Measurements from ENCODE around the gene LYPD5.

The LYPD5 gene, protein sequence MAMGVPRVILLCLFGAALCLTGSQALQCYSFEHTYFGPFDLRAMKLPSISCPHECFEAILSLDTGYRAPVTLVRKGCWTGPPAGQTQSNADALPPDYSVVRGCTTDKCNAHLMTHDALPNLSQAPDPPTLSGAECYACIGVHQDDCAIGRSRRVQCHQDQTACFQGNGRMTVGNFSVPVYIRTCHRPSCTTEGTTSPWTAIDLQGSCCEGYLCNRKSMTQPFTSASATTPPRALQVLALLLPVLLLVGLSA

DNA sequence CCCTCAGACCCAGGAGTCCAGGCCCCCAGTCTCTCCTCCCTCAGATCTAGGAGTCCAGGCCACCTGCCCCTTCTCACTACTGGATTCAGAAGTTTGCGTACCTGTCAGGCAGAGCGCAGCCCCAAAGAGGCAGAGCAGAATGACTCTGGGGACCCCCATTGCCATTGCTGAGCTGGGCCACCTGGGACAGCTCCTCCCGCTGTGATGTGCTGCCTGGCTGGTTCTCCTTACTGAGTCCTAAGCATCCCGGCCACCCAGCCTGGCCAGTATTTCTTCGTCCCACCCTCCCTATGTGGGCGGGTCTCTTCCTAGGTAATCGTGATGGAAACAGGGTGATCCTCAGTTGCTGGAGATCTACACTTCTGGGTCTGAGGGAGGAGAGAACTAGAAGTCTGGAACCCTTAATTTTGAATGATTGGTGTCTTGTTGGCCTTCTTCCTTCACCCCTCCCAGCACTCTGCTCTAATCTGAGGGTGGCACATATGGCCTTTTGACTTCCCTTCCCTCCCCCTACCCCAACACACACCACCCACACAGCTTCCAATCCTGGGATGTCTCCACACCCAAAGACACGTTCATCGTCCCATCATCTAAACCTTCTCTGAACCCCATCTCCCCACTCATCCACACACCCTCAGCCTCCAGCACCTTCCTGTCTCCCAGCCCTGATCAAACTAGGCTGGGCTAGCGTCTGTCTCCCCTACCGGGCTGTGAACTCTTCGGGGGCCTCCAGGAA is at the start of gene LYPD5:
Gene LYPD5, minus strand, starts transcription at position 232 of the 736 bp plus-strand sequence. Its CDS starts 67 bp downstream, at position 165.
- TF ChIP-seq, protein P1, sequence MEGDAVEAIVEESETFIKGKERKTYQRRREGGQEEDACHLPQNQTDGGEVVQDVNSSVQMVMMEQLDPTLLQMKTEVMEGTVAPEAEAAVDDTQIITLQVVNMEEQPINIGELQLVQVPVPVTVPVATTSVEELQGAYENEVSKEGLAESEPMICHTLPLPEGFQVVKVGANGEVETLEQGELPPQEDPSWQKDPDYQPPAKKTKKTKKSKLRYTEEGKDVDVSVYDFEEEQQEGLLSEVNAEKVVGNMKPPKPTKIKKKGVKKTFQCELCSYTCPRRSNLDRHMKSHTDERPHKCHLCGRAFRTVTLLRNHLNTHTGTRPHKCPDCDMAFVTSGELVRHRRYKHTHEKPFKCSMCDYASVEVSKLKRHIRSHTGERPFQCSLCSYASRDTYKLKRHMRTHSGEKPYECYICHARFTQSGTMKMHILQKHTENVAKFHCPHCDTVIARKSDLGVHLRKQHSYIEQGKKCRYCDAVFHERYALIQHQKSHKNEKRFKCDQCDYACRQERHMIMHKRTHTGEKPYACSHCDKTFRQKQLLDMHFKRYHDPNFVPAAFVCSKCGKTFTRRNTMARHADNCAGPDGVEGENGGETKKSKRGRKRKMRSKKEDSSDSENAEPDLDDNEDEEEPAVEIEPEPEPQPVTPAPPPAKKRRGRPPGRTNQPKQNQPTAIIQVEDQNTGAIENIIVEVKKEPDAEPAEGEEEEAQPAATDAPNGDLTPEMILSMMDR (IDR thresholded peaks at IDR 0.05) = no peak
- intact Hi-C loops (cut with DNase I; ENCODE audit: low total_unique reads) = no loop called here
- H3K4me3 ChIP-seq = no peak within 1 kb of the TSS
- H3K27me3 ChIP-seq = peaks cover 0 to 38% of the 10 kb centered on the region in 2 donors
- no peak within 1 kb of the TSS for H3K27ac ChIP-seq
- H3K36me3 ChIP-seq = no peaks in the 10 kb centered on the region
- peaks cover 0 to 13% (median 6%) of the 10 kb centered on the region in 4 donors for H3K4me1 ChIP-seq
- no peaks in the 10 kb centered on the region for H3K9me3 ChIP-seq
- DNase-seq = no peak

DNA sequence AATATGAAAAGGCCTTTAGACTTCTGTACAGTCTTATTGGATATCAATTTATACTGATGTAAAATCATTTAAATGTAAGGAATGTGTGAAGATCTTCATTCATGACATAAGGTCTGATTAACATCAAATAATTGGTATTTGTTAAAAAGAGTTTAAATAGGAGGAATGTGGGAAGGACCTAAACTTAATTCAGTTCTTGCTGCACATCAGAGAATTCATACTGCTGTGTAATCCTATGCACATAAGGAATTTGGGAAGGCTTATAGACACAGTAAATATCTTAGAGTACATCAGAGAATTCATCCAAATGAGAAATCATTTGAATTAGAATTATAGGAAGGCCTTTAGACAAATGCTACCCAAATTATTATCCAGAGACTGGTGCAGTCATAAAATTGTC is 46.6 kb upstream of the LYPD5 start:
- TF ChIP-seq, protein P1 (IDR thresholded peaks at IDR 0.05) = no peak
- H3K4me1 ChIP-seq = no peaks in the 10 kb centered on the region
- H3K36me3 ChIP-seq = peaks cover 89 to 93% (median 93%) of the 10 kb centered on the region in 3 donors
- intact Hi-C loops (cut with DNase I; ENCODE audit: low total_unique reads) = no loop called here
- H3K9me3 ChIP-seq = peaks cover 17 to 100% (median 92%) of the 10 kb centered on the region in 3 donors
- H3K27me3 ChIP-seq = no peaks in the 10 kb centered on the region
- no peak overlapping the region for H3K4me3 ChIP-seq
- DNase-seq = no peak
- H3K27ac ChIP-seq = no peak overlapping the region

DNA sequence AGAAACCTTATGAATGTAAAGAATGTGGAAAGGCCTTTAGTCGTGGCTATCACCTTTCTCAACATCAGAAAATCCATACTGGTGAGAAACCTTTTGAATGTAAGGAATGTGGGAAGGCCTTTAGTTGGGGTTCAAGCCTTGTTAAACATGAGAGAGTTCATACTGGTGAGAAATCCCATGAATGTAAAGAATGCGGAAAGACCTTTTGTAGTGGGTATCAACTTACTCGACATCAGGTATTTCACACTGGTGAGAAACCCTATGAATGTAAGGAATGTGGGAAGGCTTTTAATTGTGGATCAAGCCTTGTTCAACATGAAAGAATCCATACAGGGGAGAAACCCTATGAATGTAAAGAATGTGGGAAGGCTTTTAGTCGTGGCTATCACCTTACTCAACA is 45.6 kb upstream of the LYPD5 start:
- no peak for DNase-seq
- intact Hi-C loops (cut with DNase I; ENCODE audit: low total_unique reads) = no loop called here
- H3K27me3 ChIP-seq = no peaks in the 10 kb centered on the region
- peaks cover 94 to 100% (median 97%) of the 10 kb centered on the region in 3 donors for H3K36me3 ChIP-seq
- H3K4me3 ChIP-seq = no peak overlapping the region
- no peak overlapping the region for H3K27ac ChIP-seq
- TF ChIP-seq, protein P1 (IDR thresholded peaks at IDR 0.05) = no peak
- H3K9me3 ChIP-seq = peaks cover 27 to 100% (median 94%) of the 10 kb centered on the region in 3 donors
- H3K4me1 ChIP-seq = no peaks in the 10 kb centered on the region

DNA sequence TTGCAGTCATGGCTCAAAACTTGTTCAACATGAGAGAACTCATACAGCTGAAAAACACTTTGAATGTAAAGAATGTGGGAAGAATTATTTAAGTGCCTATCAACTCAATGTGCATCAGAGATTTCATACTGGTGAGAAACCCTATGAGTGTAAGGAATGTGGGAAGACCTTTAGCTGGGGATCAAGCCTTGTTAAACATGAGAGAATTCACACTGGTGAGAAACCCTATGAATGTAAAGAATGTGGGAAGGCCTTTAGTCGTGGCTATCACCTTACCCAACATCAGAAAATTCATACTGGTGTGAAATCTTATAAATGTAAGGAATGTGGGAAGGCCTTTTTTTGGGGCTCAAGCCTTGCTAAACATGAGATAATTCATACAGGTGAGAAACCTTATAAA is 45.0 kb upstream of the LYPD5 start:
- TF ChIP-seq, protein P1 (IDR thresholded peaks at IDR 0.05) = no peak
- Histone ChIP-seq H3K4me3 (no peak overlapping the region), H3K36me3 (peaks cover 95 to 100% (median 97%) of the 10 kb centered on the region in 3 donors), H3K9me3 (peaks cover 32 to 100% (median 94%) of the 10 kb centered on the region in 3 donors), H3K4me1 (no peaks in the 10 kb centered on the region), H3K27ac (no peak overlapping the region), H3K27me3 (no peaks in the 10 kb centered on the region)
- DNase-seq = no peak
- intact Hi-C loops (cut with DNase I; ENCODE audit: low total_unique reads) = no loop called here

DNA sequence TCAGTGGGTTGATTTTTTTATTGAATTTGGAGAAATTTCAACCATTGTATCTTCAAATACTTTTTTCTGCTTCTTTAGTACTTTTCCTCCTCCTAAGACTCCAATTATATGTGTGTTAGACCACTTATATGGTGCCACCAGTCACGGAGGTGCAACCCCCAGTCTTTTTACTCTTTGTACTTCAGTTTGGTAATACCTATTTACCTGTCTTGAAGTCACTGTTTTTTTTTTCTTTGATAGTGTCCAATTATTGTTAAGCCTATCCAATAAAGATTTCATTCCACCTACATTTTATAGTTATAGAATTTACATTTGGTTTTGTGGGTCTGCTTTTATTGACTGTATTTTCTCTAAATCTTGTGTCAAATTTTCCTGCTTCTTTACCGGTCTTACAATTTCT is 39.8 kb upstream of the LYPD5 start:
- Histone ChIP-seq H3K9me3 (peaks cover 28 to 100% (median 98%) of the 10 kb centered on the region in 3 donors), H3K4me1 (no peaks in the 10 kb centered on the region), H3K36me3 (peaks cover 97 to 100% (median 100%) of the 10 kb centered on the region in 3 donors), H3K27ac (no peak overlapping the region), H3K27me3 (no peaks in the 10 kb centered on the region), H3K4me3 (no peak overlapping the region)
- TF ChIP-seq, protein P1 (IDR thresholded peaks at IDR 0.05) = no peak
- no peak for DNase-seq
- intact Hi-C loops (cut with DNase I; ENCODE audit: low total_unique reads) = no loop called here

Measured in tibial artery (tissue), 4 donors.